Measurements from ENCODE around the gene DAGLA. TPM values are rescaled to one million over a fixed set of nuclear protein-coding genes. Genes with fewer than 3 reads are reported as not detected.
A peak's percentile ranks its signal among the peaks of the same experiment; 100 is the strongest.

Gene DAGLA
- total and polyA plus RNA-seq, 2 of the 13 experiments (the other 11 are each of a cell fraction or from before 2014, with no cell fraction given), result 2.6 to 3.9 TPM

GRCh38 chr11:61778920-61779650 lies 98.9 kb downstream of the DAGLA start:
- CTCF ChIA-PET (ENCODE audit: low intra/inter-chr PET ratio, low total read pairs), result interaction anchor here (3.5 kb wide), 1 partner anchor 32 kb away, joined by 38 read pairs; no protein-coding TSS in a partner anchor
- intact Hi-C loops (cut with micrococcal nuclease; ENCODE audit: unreplicated experiment) (no loop called here), in situ Hi-C loops (cut with HindIII; ENCODE audit: extremely low pct_ligation_motif_present, low pct_unique_long_range_greater_than_20kb) (no loop called here)
- H3K9me3 ChIP-seq (ENCODE audit: low read length), result no peaks in the 10 kb centered on the region
- no peak overlapping the region for H3K4me2 ChIP-seq (ENCODE audit: low read depth, low read length)
- DNase-seq (ENCODE audit: low spot score) (no peak), FAIRE-seq (no peak), ATAC-seq (no peak)
- H3K36me3 ChIP-seq (replicated peaks in 1 of 2; ENCODE audit: control insufficient read depth in 1 of 2, insufficient read depth in 2 of 2, low read length in 2 of 2), result peaks cover 34 to 63% of the 10 kb centered on the region in 2 experiments; a peak in 4 of 5 replicates
- no peaks in the 10 kb centered on the region for H3K4me1 ChIP-seq (ENCODE audit: insufficient read depth, low read length)
- POLR2A ChIA-PET, result interaction anchor here (0.6 kb wide), 1 partner anchor 9 kb away, joined by 3 read pairs; no protein-coding TSS in a partner anchor
- no peak overlapping the region for H3K9ac ChIP-seq (ENCODE audit: insufficient read depth, low read depth, low read length)
- no peaks in the 10 kb centered on the region for H3K27me3 ChIP-seq (ENCODE audit: control insufficient read depth in 1 of 2, insufficient read depth in 2 of 2, low read length in 2 of 2)
- no TSS peak for BruUV-seq (replicated peaks)
- H4K20me1 ChIP-seq (ENCODE audit: insufficient read depth, low read length), result no peaks in the 10 kb centered on the region
- H3K27ac ChIP-seq (ENCODE audit: extremely low read length, insufficient read depth, low read length), result no peak overlapping the region
- no peak overlapping the region for H3K4me3 ChIP-seq (replicated peaks in 1 of 3; ENCODE audit: insufficient read depth in 1 of 3, low read depth in 2 of 3, low read length in 3 of 3)
- H3K79me2 ChIP-seq (ENCODE audit: insufficient read depth, low read length), result no peaks in the 10 kb centered on the region
- no peak overlapping the region for H2AFZ ChIP-seq (ENCODE audit: low read length)
- 97% methylated on average over 4 of the region's 24 CpGs for WGBS (ENCODE audit: low lambda C conversion rate)
- TF ChIP-seq AGO2 (optimal IDR thresholded peaks at IDR 0.05; ENCODE audit: low read depth, low read length) (peak; percentile 73), ZBTB7B (CRISPR knock-in tag; IDR thresholded peaks at IDR 0.05) (no peak), RBFOX2 (IDR thresholded peaks at IDR 0.05; ENCODE audit: low read depth, low read length) (peak; percentile 29; the same call in 1 of the 2 replicates), ZNF850 (CRISPR knock-in tag; conservative IDR thresholded peaks at IDR 0.05) (no peak), MTA3 (CRISPR knock-in tag; IDR thresholded peaks at IDR 0.05) (no peak), RARA (CRISPR knock-in tag; IDR thresholded peaks at IDR 0.05) (no peak)

GRCh38 chr11:61779666-61780525 lies 99.7 kb downstream of the DAGLA start:
- Histone ChIP-seq H3K36me3 (replicated peaks in 1 of 2; ENCODE audit: control insufficient read depth in 1 of 2, insufficient read depth in 2 of 2, low read length in 2 of 2) (peaks cover 36 to 71% of the 10 kb centered on the region in 2 experiments; a peak in 4 of 5 replicates), H3K27ac (ENCODE audit: extremely low read length, insufficient read depth, low read length) (no peak overlapping the region), H3K4me2 (ENCODE audit: low read depth, low read length) (no peak overlapping the region), H3K4me3 (replicated peaks in 1 of 3; ENCODE audit: insufficient read depth in 1 of 3, low read depth in 2 of 3, low read length in 3 of 3) (no peak overlapping the region), H3K9me3 (ENCODE audit: low read length) (no peaks in the 10 kb centered on the region), H2AFZ (ENCODE audit: low read length) (no peak overlapping the region), H3K4me1 (ENCODE audit: insufficient read depth, low read length) (no peaks in the 10 kb centered on the region), H4K20me1 (ENCODE audit: insufficient read depth, low read length) (no peaks in the 10 kb centered on the region), H3K27me3 (ENCODE audit: control insufficient read depth in 1 of 2, insufficient read depth in 2 of 2, low read length in 2 of 2) (no peaks in the 10 kb centered on the region), H3K79me2 (ENCODE audit: insufficient read depth, low read length) (no peaks in the 10 kb centered on the region), H3K9ac (ENCODE audit: insufficient read depth, low read depth, low read length) (no peak overlapping the region)
- POLR2A ChIA-PET, result interaction anchor here (0.6 to 1.2 kb wide), 2 partner anchors 8 to 12 kb away, joined by 3 to 4 read pairs; no protein-coding TSS in a partner anchor
- TF ChIP-seq RBM22 (optimal IDR thresholded peaks at IDR 0.05; ENCODE audit: low read length), result peak; percentile 39
- TF ChIP-seq PRMT3 (CRISPR knock-in tag; IDR thresholded peaks at IDR 0.05; ENCODE audit: borderline replicate concordance, low read depth), result no peak
- DNase-seq (ENCODE audit: low spot score) (no peak), ATAC-seq (no peak), FAIRE-seq (no peak)
- intact Hi-C loops (cut with micrococcal nuclease; ENCODE audit: unreplicated experiment) (no loop called here), in situ Hi-C loops (cut with HindIII; ENCODE audit: extremely low pct_ligation_motif_present, low pct_unique_long_range_greater_than_20kb) (loop anchor here (5.0 kb wide), 1 partner anchor 33 kb away; no protein-coding TSS in a partner anchor)
- BruUV-seq (replicated peaks), result no TSS peak
- WGBS (ENCODE audit: low lambda C conversion rate), result 97% methylated on average over 8 of the region's 14 CpGs
- CTCF ChIA-PET (ENCODE audit: low intra/inter-chr PET ratio, low total read pairs), result no interaction called here
